ENCODE results near the gene CAPSL.
"Not testable (repeated sequence)": the region's sequence is repeated elsewhere in the genome, so short reads cannot be mapped to it uniquely, and the experiment has no call there.

The CAPSL gene

GRCh38 chr5:35870605-35871004 lies 67.8 kb downstream of the CAPSL start:
- DNase-seq: no peak

GRCh38 chr5:35869685-35870277 lies 68.6 kb downstream of the CAPSL start:
- no peak for DNase-seq

GRCh38 chr5:35867998-35868397 lies 70.4 kb downstream of the CAPSL start:
- no peak for DNase-seq

- no peak for DNase-seq
These were observed 75.3 kb downstream of the CAPSL start for GRCh38 chr5:35863159-35863558.

GRCh38 chr5:35862126-35862525 lies 76.3 kb downstream of the CAPSL start:
- no peak for DNase-seq

DNA sequence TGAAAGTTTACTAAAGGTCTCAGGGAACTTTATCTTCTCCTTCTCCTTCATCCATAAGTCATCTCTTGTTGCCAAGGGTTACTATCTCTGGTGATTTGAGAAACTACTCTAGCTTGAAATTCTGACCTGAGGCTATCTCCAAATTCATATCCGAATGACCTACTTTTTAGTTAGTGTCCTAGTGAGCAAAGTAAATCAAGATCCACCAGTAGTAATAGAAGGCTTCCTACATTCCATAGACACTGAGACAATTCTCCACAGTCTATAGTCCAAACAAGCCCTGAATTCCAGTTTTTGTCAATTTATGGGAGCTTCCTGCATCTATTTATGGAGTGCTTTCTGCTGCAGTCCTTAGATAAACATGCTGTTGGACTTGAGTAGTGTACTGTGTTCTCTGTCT lies 76.7 kb downstream of the CAPSL start:
- DNase-seq: no peak

DNA sequence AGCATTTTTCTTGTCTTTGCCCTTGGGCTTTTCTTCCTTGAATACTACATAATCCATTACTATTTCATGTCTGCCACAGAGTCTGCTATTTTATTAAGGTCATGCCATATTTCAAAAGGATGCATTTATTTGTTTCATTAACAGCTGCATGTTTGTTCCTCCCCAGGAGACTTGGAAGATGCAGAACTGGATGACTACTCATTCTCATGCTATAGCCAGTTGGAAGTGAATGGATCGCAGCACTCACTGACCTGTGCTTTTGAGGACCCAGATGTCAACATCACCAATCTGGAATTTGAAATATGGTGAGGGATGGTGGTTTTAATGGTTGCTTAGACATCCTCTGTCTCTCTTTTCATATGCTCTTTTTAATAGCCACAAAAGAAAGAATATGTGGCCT lies 77.7 kb downstream of the CAPSL start:
- DNase-seq: no peak

GRCh38 chr5:35859101-35859661 lies 79.2 kb downstream of the CAPSL start:
- no peak for DNase-seq

DNA sequence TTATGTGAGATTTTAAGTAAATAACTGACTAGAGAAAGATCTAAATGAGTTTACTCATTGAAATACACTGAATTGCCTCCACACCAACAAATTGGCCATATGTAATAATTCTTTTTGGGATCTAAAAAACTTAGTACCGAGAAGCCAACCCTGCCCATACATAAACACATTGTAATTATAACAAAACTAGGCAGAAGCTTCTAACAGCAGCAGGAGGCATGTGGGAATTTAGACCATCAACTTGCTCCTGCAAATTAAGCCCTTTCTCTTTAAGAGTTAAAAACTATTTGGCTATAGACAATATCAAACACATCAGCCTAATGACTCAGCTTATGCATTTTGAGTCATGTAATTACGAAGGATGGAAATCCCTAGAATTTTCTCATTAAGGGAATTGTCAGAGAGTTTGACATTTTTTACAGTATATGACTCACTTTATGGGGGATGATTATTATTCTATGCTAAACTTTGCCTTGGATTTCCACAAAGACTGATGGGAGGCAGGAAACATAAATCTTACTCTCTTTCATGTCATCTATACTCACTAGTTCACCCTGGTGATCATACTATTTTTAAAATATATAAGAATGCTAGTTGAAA lies 80.7 kb downstream of the CAPSL start:
- no peak for DNase-seq

DNA sequence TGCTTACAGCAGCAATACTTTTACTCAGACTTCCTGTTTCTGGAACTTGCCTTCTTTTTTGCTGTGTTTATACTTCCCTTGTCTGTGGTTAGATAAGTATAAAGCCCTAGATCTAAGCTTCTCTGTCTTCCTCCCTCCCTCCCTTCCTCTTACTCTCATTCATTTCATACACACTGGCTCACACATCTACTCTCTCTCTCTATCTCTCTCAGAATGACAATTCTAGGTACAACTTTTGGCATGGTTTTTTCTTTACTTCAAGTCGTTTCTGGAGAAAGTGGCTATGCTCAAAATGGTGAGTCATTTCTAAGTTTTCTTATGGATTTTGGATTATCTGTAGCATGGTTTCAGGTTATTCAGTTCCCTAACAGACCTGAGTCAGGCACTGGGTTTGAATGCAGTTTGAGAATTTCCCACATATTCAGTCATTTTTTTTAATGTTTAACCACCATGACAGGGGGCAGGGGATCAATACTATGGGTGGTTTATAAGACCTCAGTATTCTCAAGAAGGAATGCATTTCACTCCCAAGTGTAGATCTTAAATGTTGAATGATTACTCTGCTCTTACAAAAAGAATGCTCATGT lies 81.6 kb downstream of the CAPSL start, which contains the start of gene IL7R:
Gene IL7R (plus strand): TSS at position 127 of the 587 bp plus-strand sequence. CDS start 87 bp downstream, at position 214.
- no peak for DNase-seq

DNA sequence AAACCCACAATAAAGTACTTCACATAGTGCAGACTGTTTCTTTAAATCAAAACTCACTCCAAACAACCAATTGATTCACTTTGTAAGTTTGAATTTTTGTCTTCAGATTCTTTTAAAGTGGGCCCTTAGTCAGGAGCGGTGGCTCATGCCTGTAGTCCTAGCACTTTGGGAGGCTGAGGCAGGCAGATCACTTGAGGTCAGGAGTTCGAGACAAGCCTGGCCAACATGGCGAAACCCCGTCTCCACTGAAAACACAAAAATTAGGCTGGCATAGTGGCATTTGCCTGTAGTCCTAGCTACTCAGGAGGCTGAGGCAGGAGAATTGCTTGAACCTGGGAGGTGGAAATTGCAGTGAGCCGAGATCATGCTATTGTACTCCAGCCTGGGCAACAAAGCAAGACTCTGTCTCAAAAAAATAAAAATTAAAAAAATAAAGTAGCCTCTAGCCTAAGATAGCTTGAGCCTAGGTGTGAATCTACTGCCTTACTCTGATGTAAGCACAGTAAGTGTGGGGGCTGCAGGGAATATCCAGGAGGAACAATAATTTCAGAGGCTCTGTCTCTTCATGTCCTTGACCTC lies 82.1 kb downstream of the CAPSL start:
- DNase-seq: not testable (repeated sequence)

- DNase-seq: no peak
These were observed 83.2 kb downstream of the CAPSL start for GRCh38 chr5:35855187-35855586.
